DMS 273 treated with DMSO at 0.1 percent for 48 hours (cell line): ENCODE results near the gene TXNDC9.
"Not testable (repeated sequence)": the region's sequence is repeated elsewhere in the genome, so short reads cannot be mapped to it uniquely, and the experiment has no call there.

Experiments used
- DNase-seq: peaks from one replicate; lab custom pipeline; 2025; lab: John Stamatoyannopoulos, UW

The TXNDC9 gene

DNA sequence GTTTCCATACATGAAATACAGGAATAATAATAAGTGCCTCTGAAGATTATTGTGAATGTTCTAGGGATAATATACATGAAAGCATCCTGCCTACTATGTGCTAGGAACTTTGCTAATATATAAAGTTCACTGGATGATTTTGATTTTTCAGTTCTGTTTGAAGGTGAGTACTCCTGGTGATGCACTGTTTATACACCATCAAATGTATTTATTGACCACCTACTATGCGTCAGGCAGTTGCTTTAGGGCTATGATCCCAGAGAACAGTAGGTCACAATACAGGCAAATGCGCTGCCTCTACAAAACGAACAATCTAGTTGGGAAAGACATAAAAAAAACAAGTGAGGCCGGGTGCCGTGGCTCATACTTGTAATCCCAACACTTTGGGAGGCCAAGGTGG is 10.7 kb downstream of the TXNDC9 start:
- no peak for DNase-seq

GRCh38 chr2:99317873-99318200 is 18.3 kb downstream of the TXNDC9 start:
- DNase-seq, result not testable (repeated sequence)

GRCh38 chr2:99317161-99317872 is 18.8 kb downstream of the TXNDC9 start:
- DNase-seq, result no peak

- DNase-seq, result not testable (repeated sequence)
Measured at GRCh38 chr2:99301097-99301496, 35.0 kb downstream of the TXNDC9 start, which contains the start of gene LYG1. LYG1 (minus strand) TSS chr2:99301197; CDS start chr2:99295670, 5,527 bp downstream.

- DNase-seq, result no peak
Measured at GRCh38 chr2:99299580-99299979, 36.6 kb downstream of the TXNDC9 start.

DNA sequence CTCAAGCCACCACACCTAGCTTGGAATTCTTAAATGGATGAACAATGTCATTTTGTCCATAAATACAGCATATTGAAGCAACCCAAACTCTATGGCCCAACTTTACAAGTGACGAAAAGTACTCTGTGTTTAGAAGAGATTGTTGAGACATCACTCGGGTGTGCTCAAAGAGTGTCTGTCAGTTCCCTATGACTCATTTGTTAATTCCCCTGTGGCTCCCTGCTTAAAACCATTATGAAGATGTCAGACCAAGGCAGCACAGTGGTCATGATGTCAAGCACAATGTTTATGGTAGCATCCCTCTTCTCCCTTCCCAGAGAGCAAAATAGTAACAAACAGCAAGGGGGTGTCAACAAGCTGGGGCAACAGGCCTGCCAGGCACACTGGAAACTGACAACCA is 38.1 kb downstream of the TXNDC9 start:
- DNase-seq, result no peak

GRCh38 chr2:99285526-99285925 is 50.6 kb downstream of the TXNDC9 start:
- no peak for DNase-seq

DNA sequence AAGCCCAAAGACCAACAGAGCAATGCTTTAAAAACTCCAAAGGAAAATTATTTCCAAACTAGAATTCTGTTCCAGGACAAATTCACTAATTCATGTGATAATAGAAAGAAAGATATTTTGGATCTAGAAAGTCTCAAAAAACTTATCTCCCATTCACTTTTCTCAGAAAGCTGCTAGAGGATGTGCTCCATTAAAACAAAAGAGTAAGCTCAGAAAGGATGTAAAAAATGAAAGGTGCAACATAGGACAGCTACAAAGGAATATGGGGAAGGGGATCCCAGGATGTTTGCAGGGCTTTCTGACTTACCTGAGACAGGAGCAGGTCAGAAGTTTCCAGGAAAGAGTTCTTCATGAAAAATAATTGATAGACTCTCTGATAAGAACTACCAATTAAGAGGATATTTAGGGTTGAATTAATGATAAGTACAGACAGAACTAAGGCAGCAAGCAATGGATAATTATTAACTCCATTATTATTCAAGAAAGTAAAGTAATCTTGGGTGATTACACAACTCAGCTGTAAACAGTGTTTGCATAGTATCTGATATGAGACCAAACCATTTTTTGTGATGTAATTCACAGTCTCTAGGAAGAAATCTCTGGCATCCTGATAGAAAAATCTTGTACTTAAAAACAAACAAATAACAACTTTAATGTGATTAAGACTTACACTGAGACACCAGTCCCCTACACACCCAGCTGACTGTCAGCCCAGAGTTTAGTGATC is 56.0 kb downstream of the TXNDC9 start:
- DNase-seq, result no peak

DNA sequence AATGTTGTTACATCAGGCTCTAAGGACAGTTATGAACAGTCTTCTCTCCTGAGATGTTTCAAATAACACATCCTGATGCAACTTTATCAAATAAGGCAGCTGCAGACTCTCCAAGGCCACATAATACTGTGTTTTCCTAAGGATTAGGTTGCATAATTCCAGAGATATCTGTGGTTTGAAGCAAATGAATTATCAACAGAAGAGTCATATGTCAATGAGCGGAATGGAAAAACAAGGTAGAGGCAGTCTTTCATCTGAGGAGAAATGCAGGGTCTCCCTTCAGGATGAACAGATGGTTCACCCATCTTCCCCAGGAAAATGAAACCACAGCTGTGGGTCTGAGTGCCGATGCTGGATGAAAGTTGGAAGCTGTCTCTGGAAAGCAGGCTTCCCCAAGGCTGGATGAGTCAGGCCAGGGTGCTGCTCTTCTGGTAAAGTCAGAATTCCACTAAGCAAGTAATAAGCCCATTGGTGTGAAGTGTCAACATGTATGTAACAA is 57.3 kb downstream of the TXNDC9 start:
- peak; percentile 49 for DNase-seq

DNA sequence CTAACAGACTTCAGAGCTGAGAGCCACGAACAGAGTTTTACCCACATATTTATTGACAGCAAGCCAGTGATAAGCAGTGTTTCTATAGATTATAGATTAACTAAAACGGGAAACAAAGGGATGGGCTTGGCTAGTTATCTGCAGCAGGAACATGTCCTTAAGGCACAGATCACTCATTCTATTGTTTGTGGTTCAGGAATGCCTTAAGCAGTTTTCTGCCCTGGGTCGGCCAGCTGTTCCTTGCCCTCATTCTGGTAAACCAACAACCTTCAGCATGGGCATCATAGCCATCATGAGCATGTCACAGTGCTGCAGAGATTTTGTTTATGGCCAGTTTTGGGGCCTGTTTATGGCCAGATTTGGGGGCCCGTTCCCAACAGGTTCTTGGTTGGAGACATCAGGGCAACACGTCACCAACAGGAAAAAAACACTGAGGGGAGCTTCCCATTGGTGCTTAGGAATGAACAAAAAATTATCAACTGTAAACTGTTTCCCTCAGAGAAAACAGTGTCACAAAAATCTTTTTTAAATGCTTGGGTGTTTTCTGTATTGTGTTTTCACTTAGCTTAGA is 57.9 kb downstream of the TXNDC9 start:
- not testable (repeated sequence) for DNase-seq

DNA sequence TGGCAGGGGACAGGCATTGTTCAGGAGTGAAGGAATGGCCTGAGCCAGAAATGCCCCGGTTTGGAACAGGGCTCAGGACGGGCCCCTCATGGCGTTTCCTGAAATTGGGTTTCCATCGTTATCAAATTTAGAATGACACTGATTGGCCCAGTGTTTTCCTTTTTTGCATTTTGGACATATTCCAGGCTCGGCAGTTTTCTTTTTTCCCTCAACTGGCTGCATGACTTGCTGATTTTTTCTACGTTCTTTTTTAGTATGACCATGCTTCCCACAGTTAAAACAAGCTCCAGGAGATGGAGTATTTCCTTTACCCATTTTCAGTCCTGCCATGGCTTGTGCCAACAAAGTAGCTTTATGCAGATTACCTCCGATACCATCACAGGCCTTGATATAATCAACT is 60.3 kb downstream of the TXNDC9 start:
- DNase-seq, result no peak
